Left lung (tissue), 10 donors: Measurements from ENCODE around the gene ZNF146. TPM values are rescaled to one million over a fixed set of nuclear protein-coding genes. Genes with fewer than 3 reads are reported as not detected.
A peak's percentile ranks its signal among the peaks of the same experiment; 100 is the strongest.

ENCODE experiments used
- ATAC-seq: fragments of 200-7000 bp; cut with Tn5 transposase; one replicate; pipeline ENCODE4 v1.9.1; 2020; ENCODE audit warnings: moderate library complexity
- DNase-seq, 4 donors: peaks; one replicate each; pipeline ENCODE4 v3.0.0-alpha.2; 2013 to 2020
- H3K27ac ChIP-seq, 2 donors: fragments of 200-600 bp; sonication (generic) in 1 of 2; one replicate each; pipeline versions ENCODE4 v1.5.0 to v1.8.0; 2020 to 2021
- H3K27me3 ChIP-seq, 2 donors: fragments of 200-600 bp; sonication (generic) in 1 of 2; one replicate each; pipeline versions ENCODE4 v1.5.0 to v1.8.0; 2020 to 2021
- H3K36me3 ChIP-seq, 2 donors: fragments of 200-600 bp; sonication (generic) in 1 of 2; one replicate each; pipeline versions ENCODE4 v1.5.0 to v1.8.0; 2020 to 2021
- H3K4me1 ChIP-seq, 2 donors: fragments of 200-600 bp; one replicate each; pipeline ENCODE4 v1.8.0; 2021
- H3K4me3 ChIP-seq, 2 donors: fragments of 200-600 bp; sonication (generic) in 1 of 2; one replicate each; pipeline versions ENCODE4 v1.5.0 to v1.8.0; 2020 to 2021; ENCODE audit warnings: mild to moderate bottlenecking in 1 of 2
- H3K9me3 ChIP-seq, 2 donors: fragments of 200-600 bp; sonication (generic) in 1 of 2; one replicate each; pipeline versions ENCODE4 v1.5.0 to v1.8.0; 2020 to 2021
- intact Hi-C, 2 donors: fragments of 100-400 bp; cut with DNase I; formaldehyde crosslinking; loops; one replicate each; pipeline versions ENCODE4 v1.11.2 to v1.14.2; 2022
- polyA plus RNA-seq, 6 donors: library from polyadenylated mRNA; unstranded; fragments of 120-200 nt; gene quantifications; one replicate each; pipeline ENCODE4 v1.2.1, GENCODE V29; 2013; ENCODE audit not compliant: insufficient read length in 6 of 6
- total RNA-seq, 2 donors: library from RNA; stranded (reverse); fragmentation: NEBNext Ultra II Directional; extraction: Animal tissue kit (Norgen Biotek cat#: 25700); gene quantifications; one replicate each; pipeline ENCODE4 v1.2.1, GENCODE V29; 2021
- TF ChIP-seq, protein P1 (sequence below), 2 donors: fragments of 200-600 bp; sonication (generic) in 1 of 2; IDR thresholded peaks; one replicate each; pipeline versions ENCODE4 v1.5.0 to v1.8.0; 2021; ENCODE audit warnings: antibody characterized with exemption in 2 of 2
- donor health status: DM: no; HTN: yes; CAD: no.
- donor health status: DM: no; HTN: no; CAD: no.

The ZNF146 gene
- total and polyA plus RNA-seq, 8 donors = 42.8 to 140 (median 117) TPM

DNA sequence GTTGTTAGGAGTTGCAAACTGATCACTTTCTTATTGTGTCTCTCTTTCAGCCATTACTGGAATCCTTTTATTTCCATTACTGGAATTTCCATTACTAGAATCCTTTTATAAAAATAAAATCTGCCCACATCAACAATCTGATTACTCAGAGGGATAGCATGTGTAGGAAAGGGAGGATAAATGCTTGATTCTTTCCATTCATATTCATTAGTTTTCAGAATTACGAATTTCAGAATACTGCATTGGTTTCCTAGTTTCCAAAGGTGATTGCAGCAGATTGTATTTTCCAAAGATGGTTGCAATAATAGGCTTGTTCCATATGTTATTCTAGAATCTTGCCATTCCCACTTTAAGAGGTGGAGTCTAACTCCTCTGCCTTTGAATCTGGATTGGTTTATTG, 37.1 kb downstream of the ZNF146 start:
- peaks cover 0 to 72% of the 10 kb centered on the region in 2 donors for H3K9me3 ChIP-seq
- DNase-seq (no peak), ATAC-seq (no peak)
- TF ChIP-seq, protein P1, sequence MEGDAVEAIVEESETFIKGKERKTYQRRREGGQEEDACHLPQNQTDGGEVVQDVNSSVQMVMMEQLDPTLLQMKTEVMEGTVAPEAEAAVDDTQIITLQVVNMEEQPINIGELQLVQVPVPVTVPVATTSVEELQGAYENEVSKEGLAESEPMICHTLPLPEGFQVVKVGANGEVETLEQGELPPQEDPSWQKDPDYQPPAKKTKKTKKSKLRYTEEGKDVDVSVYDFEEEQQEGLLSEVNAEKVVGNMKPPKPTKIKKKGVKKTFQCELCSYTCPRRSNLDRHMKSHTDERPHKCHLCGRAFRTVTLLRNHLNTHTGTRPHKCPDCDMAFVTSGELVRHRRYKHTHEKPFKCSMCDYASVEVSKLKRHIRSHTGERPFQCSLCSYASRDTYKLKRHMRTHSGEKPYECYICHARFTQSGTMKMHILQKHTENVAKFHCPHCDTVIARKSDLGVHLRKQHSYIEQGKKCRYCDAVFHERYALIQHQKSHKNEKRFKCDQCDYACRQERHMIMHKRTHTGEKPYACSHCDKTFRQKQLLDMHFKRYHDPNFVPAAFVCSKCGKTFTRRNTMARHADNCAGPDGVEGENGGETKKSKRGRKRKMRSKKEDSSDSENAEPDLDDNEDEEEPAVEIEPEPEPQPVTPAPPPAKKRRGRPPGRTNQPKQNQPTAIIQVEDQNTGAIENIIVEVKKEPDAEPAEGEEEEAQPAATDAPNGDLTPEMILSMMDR (IDR thresholded peaks at IDR 0.05) = no peak
- H3K4me1 ChIP-seq = no peaks in the 10 kb centered on the region
- no peaks in the 10 kb centered on the region for H3K36me3 ChIP-seq
- H3K27ac ChIP-seq = no peak overlapping the region
- peaks cover 0 to 3% of the 10 kb centered on the region in 2 donors for H3K27me3 ChIP-seq
- intact Hi-C loops = no loop called here
- H3K4me3 ChIP-seq = no peak overlapping the region

DNA sequence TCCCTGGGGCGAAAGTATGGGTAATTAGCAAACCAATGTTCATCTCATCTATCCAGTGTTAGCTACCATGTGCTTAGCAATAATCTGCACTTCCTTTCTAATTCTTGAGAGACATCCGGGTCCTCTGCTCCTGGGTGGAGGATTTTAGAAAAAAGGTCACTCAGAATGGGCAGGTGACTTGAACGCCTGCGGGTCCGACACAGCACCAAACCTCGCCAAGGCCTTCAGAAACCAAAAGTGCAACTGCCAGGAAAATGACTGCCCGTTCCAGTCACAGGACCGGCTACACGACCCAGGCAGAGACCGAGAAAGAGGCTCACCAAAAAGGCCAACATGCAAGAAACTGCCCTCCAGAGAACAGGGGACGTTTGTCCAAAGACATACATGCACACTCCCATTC, 39.9 kb downstream of the ZNF146 start:
- Histone ChIP-seq H3K36me3 (no peaks in the 10 kb centered on the region), H3K4me1 (no peaks in the 10 kb centered on the region), H3K4me3 (no peak overlapping the region), H3K9me3 (peaks cover 0 to 86% of the 10 kb centered on the region in 2 donors), H3K27me3 (peaks cover 0 to 8% of the 10 kb centered on the region in 2 donors), H3K27ac (no peak overlapping the region)
- ATAC-seq (no peak), DNase-seq (no peak)
- intact Hi-C loops = no loop called here
- TF ChIP-seq, protein P1 (IDR thresholded peaks at IDR 0.05) = no peak

DNA sequence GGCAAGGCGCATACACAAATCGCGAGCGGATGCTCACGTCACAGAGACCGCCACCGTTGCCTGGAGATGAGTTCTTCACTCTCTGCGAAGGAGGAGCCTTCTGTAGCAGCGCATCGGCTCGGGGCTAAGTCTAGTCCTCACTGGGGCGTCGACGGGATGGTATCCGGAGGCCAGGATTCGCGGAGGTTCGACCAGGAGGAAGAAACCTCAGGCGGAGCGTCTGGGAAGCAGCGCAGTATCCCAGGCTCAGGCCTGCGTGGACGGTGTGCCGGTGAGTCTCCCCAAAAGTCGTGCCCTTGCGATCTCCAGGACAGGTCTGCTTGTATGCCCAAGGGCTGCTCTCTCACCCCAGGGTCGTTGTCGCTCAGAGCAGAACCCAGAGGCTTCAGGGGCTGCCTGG, 40.4 kb downstream of the ZNF146 start:
- Histone ChIP-seq H3K36me3 (no peaks in the 10 kb centered on the region), H3K9me3 (peaks cover 0 to 84% of the 10 kb centered on the region in 2 donors), H3K27me3 (peaks cover 0 to 8% of the 10 kb centered on the region in 2 donors), H3K27ac (no peak overlapping the region), H3K4me3 (no peak overlapping the region), H3K4me1 (no peaks in the 10 kb centered on the region)
- no peak for DNase-seq
- intact Hi-C loops = no loop called here
- no peak for ATAC-seq
- TF ChIP-seq, protein P1 (IDR thresholded peaks at IDR 0.05) = no peak

DNA sequence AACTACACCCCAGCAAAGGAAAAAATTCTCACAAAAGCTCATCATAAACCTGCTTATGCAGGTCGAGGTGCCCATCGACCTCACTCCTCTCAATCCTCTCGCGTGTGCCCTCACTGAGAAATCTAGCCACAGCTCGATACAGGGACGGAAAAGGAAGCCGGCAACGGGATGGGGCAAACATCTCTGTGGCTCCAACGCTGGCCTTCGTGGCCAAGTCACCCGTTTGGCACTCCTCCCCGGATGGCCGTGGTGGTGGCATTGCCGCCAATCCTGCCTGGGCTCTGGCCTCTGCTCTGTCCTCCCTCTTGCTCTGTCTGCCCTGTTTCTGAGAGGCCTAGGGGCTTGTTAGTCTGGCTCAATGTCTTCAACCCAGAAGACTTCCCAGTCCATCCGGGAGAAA, 41.2 kb downstream of the ZNF146 start:
- DNase-seq (no peak), ATAC-seq (no peak)
- no peak overlapping the region for H3K4me3 ChIP-seq
- H3K27me3 ChIP-seq = peaks cover 0 to 8% of the 10 kb centered on the region in 2 donors
- intact Hi-C loops = no loop called here
- H3K9me3 ChIP-seq = peaks cover 0 to 81% of the 10 kb centered on the region in 2 donors
- no peak overlapping the region for H3K27ac ChIP-seq
- TF ChIP-seq, protein P1 (IDR thresholded peaks at IDR 0.05) = no peak
- H3K4me1 ChIP-seq = no peaks in the 10 kb centered on the region
- H3K36me3 ChIP-seq = no peaks in the 10 kb centered on the region

DNA sequence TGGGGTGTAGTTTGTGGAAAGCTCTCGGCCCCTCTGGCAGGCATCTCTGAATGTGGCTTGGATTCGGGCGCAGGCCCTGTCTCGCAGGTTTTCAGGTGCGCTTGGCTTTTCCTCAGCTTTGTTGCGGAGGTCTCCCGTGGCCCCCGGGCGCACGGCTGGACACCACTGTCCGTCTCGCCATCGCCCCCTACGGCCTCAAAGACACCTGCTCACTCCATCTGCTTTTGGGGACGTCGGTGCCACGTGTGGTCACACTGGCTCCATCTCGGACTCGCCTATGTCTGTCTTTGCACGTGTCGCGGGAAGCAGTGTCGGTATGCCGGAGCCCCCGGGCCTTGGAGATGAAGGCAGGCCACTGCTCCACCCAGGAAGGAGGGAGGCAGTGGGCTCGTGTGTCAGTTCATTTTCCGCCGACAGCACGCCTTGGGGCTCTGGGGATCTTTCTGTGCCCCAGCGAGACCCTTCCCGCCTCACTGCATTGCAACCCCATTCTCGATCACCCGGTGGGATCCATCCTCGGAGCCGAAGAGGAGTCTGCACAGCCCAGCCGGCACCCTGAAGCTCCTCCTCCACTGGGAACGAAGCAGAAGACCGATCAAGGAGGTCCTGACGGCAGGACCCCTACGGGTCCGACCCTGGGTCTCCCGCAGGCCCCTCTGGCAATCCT, 42.1 kb downstream of the ZNF146 start:
- no peak for ATAC-seq
- intact Hi-C loops = no loop called here
- Histone ChIP-seq H3K9me3 (peaks cover 0 to 75% of the 10 kb centered on the region in 2 donors), H3K4me3 (peak overlapping the region; percentile 25 to 33), H3K36me3 (no peaks in the 10 kb centered on the region), H3K4me1 (no peaks in the 10 kb centered on the region), H3K27ac (no peak overlapping the region), H3K27me3 (peaks cover 0 to 8% of the 10 kb centered on the region in 2 donors)
- TF ChIP-seq, protein P1 (IDR thresholded peaks at IDR 0.05) = no peak
- no peak for DNase-seq
